Transverse colon (tissue), 3 donors: ENCODE data around the gene ARCN1.

ENCODE experiments used
- EP300 ChIP-seq: sonication (generic); formaldehyde crosslinking; IDR thresholded peaks from one replicate; pipeline ENCODE4 v1.6.1; 2017; ENCODE audit warnings: antibody characterized with exemption, low read depth
- POLR2A ChIP-seq: fragments of 450-650 bp; IDR thresholded peaks from one replicate; pipeline ENCODE4 v1.6.1; 2016; ENCODE audit warnings: antibody characterized with exemption, mild to moderate bottlenecking, moderate library complexity
- TF ChIP-seq, protein P1 (sequence below), 5 experiments: fragments of 200-600 bp in 3 of 5; fragments of 450-650 bp in 2 of 5; sonication (generic) in 3 of 5; IDR thresholded peaks; 1 replicate in 2 of 5; 2 replicates in 3 of 5; pipeline ENCODE4 v1.5.1; 2016 to 2017; ENCODE audit warnings: antibody characterized with exemption in 5 of 5, inconsistent platforms in 3 of 5, mild to moderate bottlenecking in 2 of 5, moderate library complexity in 1 of 5

DNA sequence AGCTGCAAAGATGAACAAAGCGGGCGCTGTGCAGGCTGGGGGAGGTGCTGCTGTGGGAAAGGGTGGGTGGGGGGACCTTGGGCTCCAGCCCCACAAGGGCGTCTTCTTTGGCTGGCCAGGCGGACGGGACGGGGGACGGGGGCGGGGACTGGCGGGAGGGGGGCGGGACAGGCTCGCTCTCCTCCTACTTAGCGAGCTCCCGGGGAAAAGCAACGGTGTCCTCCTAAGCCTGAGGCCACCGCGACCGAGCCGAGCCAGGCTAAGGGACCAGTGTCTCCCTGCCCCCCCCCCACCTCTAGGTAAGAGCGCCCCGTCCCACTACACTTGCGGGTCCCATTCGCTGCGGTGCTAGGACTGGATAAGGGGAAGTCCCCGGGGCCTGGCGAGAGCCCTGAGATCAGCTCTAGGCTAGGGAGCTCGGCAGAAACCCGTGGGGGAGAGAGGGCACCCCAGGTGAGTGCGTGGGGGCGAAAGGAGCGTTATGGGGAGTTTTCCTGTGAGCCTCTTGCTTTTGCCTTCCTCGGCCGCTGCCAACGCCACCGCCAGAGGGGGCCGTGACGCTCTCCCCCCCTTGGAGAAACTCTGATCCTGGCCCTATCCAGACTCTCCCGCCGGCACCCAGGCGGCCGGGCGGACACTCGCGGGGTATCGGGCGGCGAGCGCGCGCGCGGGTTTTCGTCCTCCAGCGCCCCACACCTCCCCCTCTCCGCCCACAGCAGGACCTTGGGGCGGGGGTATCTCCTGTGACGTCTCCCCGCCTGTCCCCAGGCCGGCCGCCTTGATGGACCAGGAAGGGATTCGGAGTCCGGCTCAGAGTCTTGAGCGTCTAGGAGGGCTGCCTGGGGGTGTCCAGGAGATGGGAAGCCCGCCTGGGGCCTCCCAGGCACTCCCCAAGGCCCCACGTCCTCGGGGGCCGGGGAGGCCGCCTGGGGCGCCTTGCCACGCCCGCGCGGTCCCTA lies 35.5 kb downstream of the ARCN1 start, which contains the start of gene PHLDB1:
- TF ChIP-seq, protein P1, sequence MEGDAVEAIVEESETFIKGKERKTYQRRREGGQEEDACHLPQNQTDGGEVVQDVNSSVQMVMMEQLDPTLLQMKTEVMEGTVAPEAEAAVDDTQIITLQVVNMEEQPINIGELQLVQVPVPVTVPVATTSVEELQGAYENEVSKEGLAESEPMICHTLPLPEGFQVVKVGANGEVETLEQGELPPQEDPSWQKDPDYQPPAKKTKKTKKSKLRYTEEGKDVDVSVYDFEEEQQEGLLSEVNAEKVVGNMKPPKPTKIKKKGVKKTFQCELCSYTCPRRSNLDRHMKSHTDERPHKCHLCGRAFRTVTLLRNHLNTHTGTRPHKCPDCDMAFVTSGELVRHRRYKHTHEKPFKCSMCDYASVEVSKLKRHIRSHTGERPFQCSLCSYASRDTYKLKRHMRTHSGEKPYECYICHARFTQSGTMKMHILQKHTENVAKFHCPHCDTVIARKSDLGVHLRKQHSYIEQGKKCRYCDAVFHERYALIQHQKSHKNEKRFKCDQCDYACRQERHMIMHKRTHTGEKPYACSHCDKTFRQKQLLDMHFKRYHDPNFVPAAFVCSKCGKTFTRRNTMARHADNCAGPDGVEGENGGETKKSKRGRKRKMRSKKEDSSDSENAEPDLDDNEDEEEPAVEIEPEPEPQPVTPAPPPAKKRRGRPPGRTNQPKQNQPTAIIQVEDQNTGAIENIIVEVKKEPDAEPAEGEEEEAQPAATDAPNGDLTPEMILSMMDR (IDR thresholded peaks at IDR 0.05): peak; percentile 41 to 65 (median 49)
- TF ChIP-seq EP300: no peak
- peak; percentile 50 for TF ChIP-seq POLR2A
